Endothelial cell of umbilical vein (primary cell): ENCODE data around the gene PPP1R8. TPM values are rescaled to one million over a fixed set of nuclear protein-coding genes. Genes with fewer than 3 reads are reported as not detected.

Experiments
- BruUV-seq: library from RNA; stranded (reverse); fragments of 400-500 nt; replicated peaks from 2 replicates; lab custom pipeline; 2021; lab: Mats Ljungman, UMichigan
- CTCF ChIA-PET: fragments of 300-600, 350-600 bp; sonication (Branson Sonifier 250); formaldehyde crosslinking; loops from one replicate; lab custom pipeline; 2021; ENCODE audit warnings: antibody characterized with exemption, inconsistent platforms; lab: Charles Lee
- POLR2A ChIA-PET: fragments of 300-600, 350-600 bp; sonication (Branson Sonifier 250); formaldehyde crosslinking; loops from one replicate; lab custom pipeline; 2021; ENCODE audit warnings: antibody characterized with exemption, inconsistent platforms; lab: Charles Lee
- DNase-seq: peaks from one replicate; pipeline ENCODE4 v3.0.0-alpha.2; 2011; ENCODE audit warnings: low read depth, low spot score
- FAIRE-seq: peaks from 2 replicates; lab custom pipeline; 2011; peaks lifted over from hg19 to GRCh38; lab: Jason Lieb, UNC
- H2AFZ ChIP-seq: 2 replicates; pipeline ENCODE4 v1.6.0; 2012; ENCODE audit warnings: low read depth, low read length, control low read depth, inconsistent platforms
- H3K27ac ChIP-seq: 2 replicates; pipeline ENCODE4 v1.5.1; 2011; ENCODE audit warnings: low read depth, mild to moderate bottlenecking, control low read depth, low read length, moderate library complexity; ENCODE audit not compliant: insufficient read depth
- H3K27me3 ChIP-seq, 2 experiments: 2 replicates each; pipeline versions ENCODE4 v1.6.0 to v1.6.1; 2011; ENCODE audit warnings: low read length in 2 of 2, mixed read lengths in 1 of 2; ENCODE audit not compliant: control insufficient read depth in 2 of 2, insufficient read depth in 2 of 2
- H3K36me3 ChIP-seq, 2 experiments: 2 replicates in 1 of 2; 3 replicates in 1 of 2; pipeline ENCODE4 v1.5.1; 2011; ENCODE audit warnings: low read length in 2 of 2, mild to moderate bottlenecking in 1 of 2, moderate library complexity in 1 of 2; ENCODE audit not compliant: control insufficient read depth in 2 of 2, insufficient read depth in 2 of 2; ENCODE audit errors: extremely low read depth in 1 of 2
- H3K4me1 ChIP-seq: 3 replicates; pipeline ENCODE4 v1.5.1; 2011; ENCODE audit warnings: mild to moderate bottlenecking, low read length; ENCODE audit not compliant: control insufficient read depth, insufficient read depth; ENCODE audit errors: extremely low read depth
- H3K4me2 ChIP-seq: 2 replicates; pipeline ENCODE4 v1.6.1; 2011; ENCODE audit warnings: low read length, control low read depth, mixed read lengths; ENCODE audit not compliant: insufficient read depth
- H3K4me3 ChIP-seq, 3 experiments: fragments of 200-600 bp in 1 of 3; sonication (generic), shearing (Covaris generic) in 1 of 3; replicated peaks in 1 of 3; 2 replicates each; pipeline ENCODE4 v1.5.1; 2011 to 2016; ENCODE audit warnings: control low read depth in 3 of 3, low read length in 3 of 3, mild to moderate bottlenecking in 2 of 3, inconsistent platforms in 1 of 3, low read depth in 1 of 3, moderate library complexity in 1 of 3; ENCODE audit not compliant: insufficient read depth in 1 of 3
- H3K79me2 ChIP-seq: 2 replicates; pipeline ENCODE4 v1.6.0; 2012; ENCODE audit warnings: low read length, inconsistent platforms; ENCODE audit not compliant: control insufficient read depth, insufficient read depth
- H3K9ac ChIP-seq: replicated peaks from 2 replicates; pipeline ENCODE3; 2011; ENCODE audit warnings: low read length, control low read depth; ENCODE audit not compliant: insufficient read depth; ENCODE audit errors: extremely low read depth
- H3K9me1 ChIP-seq: replicated peaks from 3 replicates; pipeline ENCODE4 v1.6.0; 2011; ENCODE audit warnings: mild to moderate bottlenecking, low read length; ENCODE audit not compliant: control insufficient read depth, insufficient read depth; ENCODE audit errors: extremely low read depth
- H3K9me3 ChIP-seq: replicated peaks from 2 replicates; pipeline ENCODE4 v1.5.1; 2012; ENCODE audit warnings: low read length, inconsistent platforms; ENCODE audit not compliant: control insufficient read depth, insufficient read depth
- H4K20me1 ChIP-seq: replicated peaks from 2 replicates; pipeline ENCODE3; 2011; ENCODE audit warnings: mild to moderate bottlenecking, low read length; ENCODE audit not compliant: control insufficient read depth, insufficient read depth; ENCODE audit errors: extremely low read depth
- CTCF ChIP-seq, 2 donors: IDR thresholded peaks; 1 replicate in 1 of 2; 2 replicates in 1 of 2; pipeline ENCODE4 v1.5.1; 2011; ENCODE audit warnings: low read length in 2 of 2, mild to moderate bottlenecking in 2 of 2, moderate library complexity in 2 of 2, control low read depth in 1 of 2, inconsistent platforms in 1 of 2, low read depth in 1 of 2; ENCODE audit not compliant: insufficient read depth in 1 of 2; ENCODE audit errors: extremely low read depth in 1 of 2
- EZH2 ChIP-seq: IDR thresholded peaks from 2 replicates; pipeline ENCODE4 v1.6.1; 2012; ENCODE audit warnings: borderline replicate concordance, low read depth, mild to moderate bottlenecking, moderate library complexity, low read length, inconsistent platforms; ENCODE audit not compliant: severe bottlenecking
- FOS ChIP-seq: IDR thresholded peaks from 2 replicates; pipeline ENCODE4 v1.6.1; 2011; ENCODE audit warnings: mild to moderate bottlenecking, low read length, moderate library complexity, borderline replicate concordance; ENCODE audit not compliant: insufficient read depth
- GATA2 ChIP-seq: IDR thresholded peaks from 2 replicates; pipeline ENCODE4 v1.7.0; 2011; ENCODE audit warnings: low read depth, mild to moderate bottlenecking, moderate library complexity, mixed read lengths, low read length; ENCODE audit not compliant: insufficient read length, insufficient read depth
- JUN ChIP-seq: IDR thresholded peaks from 2 replicates; pipeline ENCODE4 v1.6.1; 2011; ENCODE audit warnings: borderline replicate concordance, low read depth; ENCODE audit not compliant: insufficient read length, insufficient read depth
- MAX ChIP-seq: IDR thresholded peaks from 2 replicates; pipeline ENCODE4 v1.6.1; 2011; ENCODE audit not compliant: insufficient read depth, insufficient read length
- MYC ChIP-seq: IDR thresholded peaks from one replicate; pipeline ENCODE4 v1.6.1; 2011; ENCODE audit warnings: mild to moderate bottlenecking, low read depth, low read length
- POLR2A ChIP-seq: IDR thresholded peaks from 2 replicates; pipeline ENCODE4 v1.6.1; 2012; ENCODE audit warnings: low read depth, mild to moderate bottlenecking, control low read depth, low read length
- POLR2AphosphoS5 ChIP-seq: IDR thresholded peaks from 2 replicates; pipeline ENCODE4 v1.6.1; 2012; ENCODE audit warnings: low read depth, mild to moderate bottlenecking, control low read depth, low read length, moderate library complexity; ENCODE audit not compliant: insufficient read depth
- dilution Hi-C: fragments of 300-500 bp; cut with MboI; formaldehyde crosslinking; loops from one replicate; pipeline ENCODE4 v1.15.0; 2019; ENCODE audit warnings: low sequenced_read_pairs; ENCODE audit not compliant: extremely low pct_ligation_motif_present
- intact Hi-C: fragments of 100-400 bp; cut with micrococcal nuclease; formaldehyde crosslinking; loops from one replicate; pipeline ENCODE4 v1.10.0; 2022
- polyA plus RNA-seq, 4 experiments: library from polyadenylated mRNA; depleted of rRNA in 3 of 4; stranded (reverse) in 3 of 4; unstranded in 1 of 4; fragments of >200 nt; gene quantifications; 2 replicates each; pipeline versions ENCODE4 v1.2.1 to v1.2.3, GENCODE V29; 2011 to 2012; ENCODE audit warnings: missing spikeins in 1 of 4
- total RNA-seq: library from RNA; stranded (reverse); gene quantifications from 2 replicates; pipeline ENCODE4 v1.2.3, GENCODE V29; 2021

The PPP1R8 gene
- total and polyA plus RNA-seq, 2 donors (not counting 3 experiments of a cell fraction or from before 2014, with no cell fraction given), result 39.0 to 48.5 TPM

DNA sequence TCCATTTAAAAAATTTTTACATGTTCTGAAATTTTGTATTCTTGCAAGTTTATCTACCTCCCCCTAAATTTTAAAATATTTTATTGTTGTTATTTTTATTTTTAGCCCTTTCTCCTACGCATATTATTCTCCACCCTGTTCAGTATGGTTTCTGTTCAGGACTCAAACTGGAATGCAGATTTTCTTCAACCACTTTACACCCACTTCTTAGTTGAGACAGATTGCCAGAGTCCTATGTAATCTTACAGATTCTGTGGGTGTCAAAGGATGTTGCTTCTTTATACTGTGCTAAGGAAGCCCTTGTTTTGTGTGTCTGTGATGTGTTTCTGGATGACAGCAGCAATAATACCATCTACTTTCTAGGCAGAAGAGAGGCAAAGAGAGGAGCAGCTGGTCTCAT, 20.7 kb upstream of the PPP1R8 start:
- Histone ChIP-seq H3K27me3 (no peaks in the 10 kb centered on the region), H4K20me1 (no peaks in the 10 kb centered on the region), H3K9me1 (no peaks in the 10 kb centered on the region), H3K4me3 (no peak overlapping the region), H3K36me3 (peaks cover 7 to 27% of the 10 kb centered on the region in 2 experiments), H2AFZ (no peak overlapping the region), H3K4me2 (no peak overlapping the region), H3K27ac (no peak overlapping the region), H3K79me2 (no peaks in the 10 kb centered on the region), H3K9ac (no peak overlapping the region), H3K9me3 (no peaks in the 10 kb centered on the region), H3K4me1 (no peaks in the 10 kb centered on the region)
- FAIRE-seq (no peak), DNase-seq (no peak)
- dilution Hi-C loops (no loop called here), intact Hi-C loops (no loop called here)
- TF ChIP-seq POLR2AphosphoS5, result no peak
- TF ChIP-seq POLR2A, result no peak
- TF ChIP-seq GATA2, result no peak
- no peak for TF ChIP-seq FOS
- TF ChIP-seq JUN, result no peak
- ChIA-PET POLR2A (no interaction called here), CTCF (no interaction called here)
- no TSS peak for BruUV-seq

DNA sequence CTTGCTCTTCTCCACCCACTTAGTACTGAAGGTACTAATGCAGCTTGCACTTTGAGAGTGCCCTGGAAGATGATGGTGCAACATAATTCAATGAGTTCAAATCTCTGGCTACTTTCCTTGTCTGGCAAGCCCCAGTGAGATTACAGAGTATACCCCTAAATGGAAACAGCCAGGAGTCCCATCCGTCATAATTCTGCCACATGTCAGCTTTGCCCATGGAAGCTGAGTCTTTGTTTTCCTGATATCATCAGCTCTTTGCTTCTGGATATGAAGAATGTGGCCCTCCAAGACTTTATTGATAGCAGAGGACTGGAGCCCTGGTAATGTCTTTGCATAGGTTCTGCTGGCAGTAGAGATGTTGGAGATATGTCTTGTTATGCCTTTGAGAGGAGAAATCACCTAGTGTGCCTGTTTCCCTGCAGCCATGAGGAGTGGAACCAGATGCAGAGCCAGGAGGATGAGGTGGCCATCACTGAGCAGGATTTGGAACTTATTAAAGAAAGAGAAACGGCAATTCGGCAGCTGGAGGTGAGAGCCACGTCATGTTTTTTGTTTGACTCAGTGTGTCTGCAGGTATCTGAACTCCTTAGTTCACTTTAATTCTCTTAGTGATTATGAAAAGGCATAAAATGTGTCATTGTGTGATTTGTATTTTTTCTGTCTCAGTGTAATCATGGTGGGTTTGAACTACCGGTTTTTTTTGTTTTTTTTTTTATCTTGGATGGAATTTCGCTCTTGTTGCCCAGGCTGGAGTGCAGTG, 18.7 kb upstream of the PPP1R8 start:
- no peak overlapping the region for H3K27ac ChIP-seq
- no peaks in the 10 kb centered on the region for H3K9me3 ChIP-seq
- H3K4me2 ChIP-seq, result no peak overlapping the region
- H2AFZ ChIP-seq, result no peak overlapping the region
- no peaks in the 10 kb centered on the region for H3K9me1 ChIP-seq
- H4K20me1 ChIP-seq, result peaks cover 2% of the 10 kb centered on the region
- H3K27me3 ChIP-seq, result no peaks in the 10 kb centered on the region
- ChIA-PET CTCF (no interaction called here), POLR2A (no interaction called here)
- H3K4me1 ChIP-seq, result no peaks in the 10 kb centered on the region
- BruUV-seq, result no TSS peak
- H3K9ac ChIP-seq, result no peak overlapping the region
- intact Hi-C loops, result no loop called here
- dilution Hi-C loops, result no loop called here
- H3K36me3 ChIP-seq, result peaks cover 10 to 18% of the 10 kb centered on the region in 2 experiments
- DNase-seq (no peak), FAIRE-seq (no peak)
- TF ChIP-seq POLR2AphosphoS5 (no peak), JUN (no peak), MAX (no peak), POLR2A (no peak), EZH2 (no peak), CTCF (IDR thresholded peaks at IDR 0.05; ENCODE audit: extremely low read depth in 1 of 2, insufficient read depth in 1 of 2, low read depth in 1 of 2, low read length in 2 of 2) (no peak), FOS (no peak), GATA2 (no peak), MYC (no peak)
- H3K79me2 ChIP-seq, result no peaks in the 10 kb centered on the region
- no peak overlapping the region for H3K4me3 ChIP-seq
